K562 (cell line): Measurements from ENCODE around the gene FTH1. TPM values are rescaled to one million over a fixed set of nuclear protein-coding genes. Genes with fewer than 3 reads are reported as not detected.
A peak's percentile ranks its signal among the peaks of the same experiment; 100 is the strongest.

ENCODE experiments used
- ATAC-seq: fragments of 200-7000 bp; cut with Tn5 transposase; 3 replicates; pipeline ENCODE4 v1.9.1; 2020; ENCODE audit warnings: moderate library complexity
- BruUV-seq: library from RNA; stranded (reverse); fragments of 400-500 nt; replicated peaks from 2 replicates; lab custom pipeline; 2021; lab: Mats Ljungman, UMichigan
- CTCF ChIA-PET: fragments of 300-600 bp; formaldehyde crosslinking; extraction: SDS; loops from one replicate; lab custom pipeline; 2021; ENCODE audit warnings: low intra/inter-chr PET ratio; lab: Yijun Ruan, JAX
- POLR2A ChIA-PET: fragments of 300-600, 350-650 bp; sonication (Branson Sonifier 250); formaldehyde crosslinking; extraction: SDS; loops from one replicate; lab custom pipeline; 2021; ENCODE audit warnings: antibody characterized with exemption, inconsistent platforms; lab: Yijun Ruan, JAX
- DNase-seq, 4 experiments: peaks; one replicate each; pipeline versions ENCODE4 v3.0.0 to v3.0.0-alpha.2; 2011 to 2018; ENCODE audit warnings: low spot score in 3 of 4, mixed read lengths in 3 of 4; ENCODE audit errors: extremely low read depth in 1 of 4
- FAIRE-seq: peaks from 2 replicates; lab custom pipeline; 2011; peaks lifted over from hg19 to GRCh38; lab: Jason Lieb, UNC
- H2AFZ ChIP-seq: 2 replicates; pipeline ENCODE4 v1.6.0; 2011; ENCODE audit warnings: low read depth, low read length, control low read depth, inconsistent platforms
- H3K27ac ChIP-seq: fragments of 200-600 bp; 3 replicates; pipeline ENCODE4 v1.8.0; 2011; ENCODE audit warnings: low read depth, mild to moderate bottlenecking, control low read depth, inconsistent platforms, low read length, moderate library complexity, mixed read lengths; ENCODE audit errors: extremely low read depth
- H3K27me3 ChIP-seq, 2 experiments: fragments of 300-600 bp in 1 of 2; 2 replicates in 1 of 2; 3 replicates in 1 of 2; pipeline versions ENCODE4 v1.6.0 to v1.8.0; 2011; ENCODE audit warnings: inconsistent platforms in 2 of 2, low read length in 2 of 2, mild to moderate bottlenecking in 1 of 2, mixed read lengths in 1 of 2, moderate library complexity in 1 of 2; ENCODE audit not compliant: control insufficient read depth in 2 of 2, insufficient read depth in 2 of 2
- H3K36me3 ChIP-seq: fragments of 300-600 bp; 3 replicates; pipeline ENCODE4 v1.8.0; 2011; ENCODE audit warnings: mild to moderate bottlenecking, low read length, inconsistent platforms; ENCODE audit not compliant: control insufficient read depth, insufficient read depth
- H3K4me1 ChIP-seq, 2 experiments: fragments of 200-600 bp in 1 of 2; replicated peaks in 1 of 2; 2 replicates in 1 of 2; 3 replicates in 1 of 2; pipeline versions ENCODE4 v1.5.1 to v1.8.0; 2011; ENCODE audit warnings: inconsistent platforms in 2 of 2, low read length in 2 of 2, mild to moderate bottlenecking in 1 of 2, mixed read lengths in 1 of 2, moderate library complexity in 1 of 2; ENCODE audit not compliant: control insufficient read depth in 2 of 2, insufficient read depth in 2 of 2
- H3K4me2 ChIP-seq: 2 replicates; pipeline ENCODE4 v1.6.1; 2011; ENCODE audit warnings: low read length, control low read depth, inconsistent platforms, mixed read lengths; ENCODE audit not compliant: insufficient read depth
- H3K4me3 ChIP-seq: fragments of 200-600 bp; sonication (generic), shearing (Covaris generic); 2 replicates; pipeline ENCODE4 v1.5.1; 2016; ENCODE audit warnings: control low read depth, inconsistent platforms
- H3K79me2 ChIP-seq: fragments of 200-600 bp; 3 replicates; pipeline ENCODE4 v1.8.0; 2011; ENCODE audit warnings: low read length, inconsistent platforms; ENCODE audit not compliant: control insufficient read depth, insufficient read depth
- H3K9ac ChIP-seq, 2 experiments: 2 replicates each; pipeline versions ENCODE4 v1.6.0 to v1.6.1; 2011; ENCODE audit warnings: low read depth in 2 of 2, low read length in 2 of 2, control low read depth in 1 of 2, inconsistent platforms in 1 of 2, mild to moderate bottlenecking in 1 of 2, mixed read lengths in 1 of 2; ENCODE audit not compliant: insufficient read depth in 1 of 2
- H3K9me1 ChIP-seq: one replicate; pipeline ENCODE4 v1.6.0; 2011; ENCODE audit warnings: inconsistent platforms, mild to moderate bottlenecking, low read length, moderate library complexity; ENCODE audit not compliant: control insufficient read depth, insufficient read depth
- H3K9me3 ChIP-seq: replicated peaks from 2 replicates; pipeline ENCODE4 v1.5.1; 2011; ENCODE audit warnings: low read depth, low read length, inconsistent platforms; ENCODE audit not compliant: control insufficient read depth, insufficient read depth
- H4K20me1 ChIP-seq: replicated peaks from 2 replicates; pipeline ENCODE4 v1.6.1; 2011; ENCODE audit warnings: low read length, inconsistent platforms, mixed read lengths; ENCODE audit not compliant: control insufficient read depth, insufficient read depth
- FIP1L1 ChIP-seq: fragments of 200-400 bp; formaldehyde crosslinking; IDR thresholded peaks from 2 replicates; pipeline ENCODE4 v1.6.1; 2018; ENCODE audit warnings: mild to moderate bottlenecking, low read depth, low read length; ENCODE audit not compliant: poor library complexity, severe bottlenecking
- PRDM10 ChIP-seq: fragments of 450-650 bp; IDR thresholded peaks from 2 replicates; pipeline ENCODE4 v1.6.1; 2018; ENCODE audit not compliant: partially characterized antibody
- WGBS: fragments of 100-300 bp; shearing (Covaris generic); methylation state at CpG from one replicate; pipeline ENCODE4 v1.1.6; 2016; ENCODE audit warnings: low coverage, mixed read lengths; ENCODE audit not compliant: insufficient coverage; ENCODE audit errors: missing lambda C conversion rate; 5-methylcytosine and 5-hydroxymethylcytosine counted together
- in situ Hi-C: fragments of 300-500 bp; cut with MboI; formaldehyde crosslinking; loops from 4 replicates; pipeline ENCODE4 v1.15.0; 2018; ENCODE audit warnings: inconsistent platforms, mixed read lengths
- intact Hi-C: fragments of 100-400 bp; cut with micrococcal nuclease; formaldehyde crosslinking; loops from 2 replicates; pipeline ENCODE4 v1.14.2; 2022
- polyA plus RNA-seq, 8 experiments: library from polyadenylated mRNA; depleted of rRNA in 4 of 8; stranded (reverse) in 5 of 8; unstranded in 3 of 8; fragments of >200 nt; fragmentation: Nextera tagmentation in 2 of 8; fragmentation: Illumina TruSeq in 1 of 8; extraction: Ambion mirVana in 2 of 8; extraction: Trizol in 1 of 8; gene quantifications; 2 replicates each; pipeline versions ENCODE4 v1.2.1 to v1.2.3, GENCODE V29; 2011 to 2014; ENCODE audit warnings: inconsistent platforms in 1 of 8, missing spikeins in 1 of 8
- total RNA-seq, 7 experiments: library from RNA; depleted of rRNA in 6 of 7; stranded (reverse); fragments of >200 nt in 6 of 7; fragmentation: Illumina TruSeq in 2 of 7; extraction: Trizol in 2 of 7; gene quantifications; 2 replicates each; pipeline versions ENCODE4 v1.2.1 to v1.2.3, GENCODE V29; 2011 to 2021; ENCODE audit warnings: low replicate concordance in 1 of 7

FTH1 gene
- total and polyA plus RNA-seq, 9 of the 15 experiments (the other 6 are each of a cell fraction or from before 2014, with no cell fraction given) = 370 to 3,146 (median 802) TPM

DNA sequence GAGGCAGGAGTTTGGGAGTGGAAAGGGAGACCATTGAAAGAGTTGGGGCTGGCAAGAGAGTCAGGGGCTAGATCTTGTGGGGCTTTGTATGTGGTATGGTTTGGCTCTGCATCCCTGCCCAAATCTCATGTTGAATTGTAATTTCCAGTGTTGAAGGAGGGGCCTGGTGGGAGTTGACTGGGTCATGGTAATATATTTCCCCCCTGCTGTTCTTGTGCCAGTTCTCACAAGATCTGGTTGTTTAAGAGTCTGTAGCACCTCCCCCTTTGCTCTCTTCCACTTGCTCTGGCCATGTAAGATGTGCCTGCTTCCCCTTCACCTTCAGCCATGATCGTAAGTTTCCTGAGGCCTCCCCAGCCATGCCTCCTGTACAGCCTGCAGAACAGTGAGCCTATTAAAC is 39.9 kb downstream of the FTH1 start:
- ATAC-seq (no peak), DNase-seq (no peak)
- Histone ChIP-seq H3K4me2 (no peak overlapping the region), H2AFZ (no peak overlapping the region; the same call in 1 of the 2 replicates), H3K36me3 (no peaks in the 10 kb centered on the region), H3K27ac (no peak overlapping the region), H3K9me3 (no peaks in the 10 kb centered on the region), H3K4me1 (peaks cover 12 to 19% of the 10 kb centered on the region in 2 experiments), H3K79me2 (no peaks in the 10 kb centered on the region), H4K20me1 (no peaks in the 10 kb centered on the region)
- in situ Hi-C loops = no loop called here
- TF ChIP-seq PRDM10 = peak; percentile 77
- no peak for TF ChIP-seq FIP1L1
- TF ChIP-seq, all 486 proteins: peak for 1
- 90% methylated on average over 1 of the region's 1 CpG for WGBS
- intact Hi-C loops = no loop called here
- POLR2A ChIA-PET = interaction anchor here (0.8 kb wide), 1 partner anchor 135 kb away, joined by 3 read pairs; the partner anchor contains the start of genes FEN1 and TMEM258
- no TSS peak for BruUV-seq
- H3K9ac ChIP-seq = no peak overlapping the region
- no peak for FAIRE-seq
- CTCF ChIA-PET = no interaction called here
- no peaks in the 10 kb centered on the region for H3K27me3 ChIP-seq
- H3K9me1 ChIP-seq = no peaks in the 10 kb centered on the region
- no peak overlapping the region for H3K4me3 ChIP-seq
